Hepatocyte (in vitro differentiated cells): Measurements from ENCODE around the gene ZNF587B. TPM values are rescaled to one million over a fixed set of nuclear protein-coding genes. Genes with fewer than 3 reads are reported as not detected.
"Not testable (repeated sequence)": the region's sequence is repeated elsewhere in the genome, so short reads cannot be mapped to it uniquely, and the experiment has no call there.

ENCODE experiments used
- DNase-seq: peaks from one replicate; pipeline ENCODE4 v3.0.0-alpha.2; 2016; ENCODE audit warnings: low spot score
- H2AFZ ChIP-seq: fragments of 200-600 bp; sonication (generic); 2 replicates; pipeline ENCODE4 v1.6.0; 2016; ENCODE audit warnings: antibody characterized with exemption, mild to moderate bottlenecking
- H3K27ac ChIP-seq: fragments of 200-600 bp; sonication (generic); 2 replicates; pipeline ENCODE4 v1.5.1; 2016; ENCODE audit warnings: mild to moderate bottlenecking
- H3K27me3 ChIP-seq: fragments of 200-600 bp; sonication (generic); 2 replicates; pipeline ENCODE4 v1.6.1; 2016
- H3K36me3 ChIP-seq: fragments of 200-600 bp; sonication (generic); replicated peaks from 2 replicates; pipeline ENCODE4 v1.5.1; 2016; ENCODE audit warnings: low read depth; ENCODE audit not compliant: insufficient read depth
- H3K4me1 ChIP-seq: fragments of 200-600 bp; sonication (generic); 2 replicates; pipeline ENCODE4 v1.5.1; 2016; ENCODE audit warnings: mild to moderate bottlenecking, moderate library complexity; ENCODE audit not compliant: insufficient read depth
- H3K4me2 ChIP-seq: fragments of 200-600 bp; sonication (generic); 2 replicates; pipeline ENCODE4 v1.6.0; 2016
- H3K4me3 ChIP-seq: fragments of 200-600 bp; sonication (generic); 2 replicates; pipeline ENCODE4 v1.5.1; 2016; ENCODE audit warnings: mild to moderate bottlenecking
- H3K79me2 ChIP-seq: fragments of 200-600 bp; sonication (generic); 2 replicates; pipeline ENCODE4 v1.6.0; 2017; ENCODE audit warnings: mild to moderate bottlenecking
- H3K9me2 ChIP-seq: fragments of 200-600 bp; sonication (generic); replicated peaks from 2 replicates; pipeline ENCODE4 v1.6.0; 2017; ENCODE audit warnings: mild to moderate bottlenecking; ENCODE audit not compliant: insufficient read depth
- H3K9me3 ChIP-seq: fragments of 200-600 bp; sonication (generic); 2 replicates; pipeline ENCODE4 v1.5.1; 2016; ENCODE audit warnings: low read depth, mild to moderate bottlenecking
- H4K20me1 ChIP-seq: fragments of 200-600 bp; sonication (generic); 2 replicates; pipeline ENCODE4 v1.6.0; 2016; ENCODE audit warnings: mild to moderate bottlenecking; ENCODE audit not compliant: insufficient read depth, poor library complexity, severe bottlenecking
- CTCF ChIP-seq: fragments of 200-600 bp; sonication (generic); IDR thresholded peaks from 2 replicates; pipeline ENCODE4 v1.5.1; 2016; ENCODE audit warnings: antibody characterized with exemption, mild to moderate bottlenecking; ENCODE audit not compliant: poor library complexity
- EZH2 ChIP-seq: fragments of 200-600 bp; sonication (generic); IDR thresholded peaks from 2 replicates; pipeline ENCODE4 v1.6.1; 2016; ENCODE audit warnings: antibody characterized with exemption, mild to moderate bottlenecking, borderline replicate concordance
- EZH2phosphoT487 ChIP-seq: fragments of 200-600 bp; sonication (generic); IDR thresholded peaks from one replicate; pipeline ENCODE4 v1.6.1; 2018; ENCODE audit warnings: antibody characterized with exemption, mild to moderate bottlenecking, low read depth, moderate library complexity; ENCODE audit not compliant: unreplicated experiment, severe bottlenecking
- WGBS: methylation state at CpG from one replicate; pipeline ENCODE4 v1.1.6; 2016; ENCODE audit warnings: low lambda C conversion rate; ENCODE audit errors: missing lambda C conversion rate; 5-methylcytosine and 5-hydroxymethylcytosine counted together
- polyA plus RNA-seq: library from polyadenylated mRNA; unstranded; fragments of >200 nt; fragmentation: Nextera tagmentation; extraction: Ambion mirVana; gene quantifications from 2 replicates; pipeline ENCODE4 v1.2.1, GENCODE V29; 2016
- total RNA-seq: library from RNA; depleted of rRNA; stranded (reverse); fragments of >200 nt; gene quantifications from 2 replicates; pipeline ENCODE4 v1.2.3, GENCODE V29; 2014

Gene ZNF587B
- total and polyA plus RNA-seq, 2 experiments from 2014 or later = 1.8 to 16.8 TPM

GRCh38 chr19:57841122-57841763 is 11.1 kb downstream of the ZNF587B start:
- Histone ChIP-seq H3K4me1 (no peaks in the 10 kb centered on the region), H3K9me2 (no peaks in the 10 kb centered on the region), H3K27me3 (no peaks in the 10 kb centered on the region), H3K36me3 (no peaks in the 10 kb centered on the region), H4K20me1 (peaks cover 20% of the 10 kb centered on the region), H2AFZ (no peak overlapping the region), H3K79me2 (peaks cover 86% of the 10 kb centered on the region), H3K27ac (no peak overlapping the region), H3K9me3 (no peaks in the 10 kb centered on the region), H3K4me2 (no peak overlapping the region), H3K4me3 (no peak overlapping the region)
- WGBS = 79% methylated on average over 6 of the region's 6 CpGs
- no peak for DNase-seq
- no peak for TF ChIP-seq CTCF
- no peak for TF ChIP-seq EZH2
- TF ChIP-seq EZH2phosphoT487 = no peak

GRCh38 chr19:57847164-57847563 is 17.1 kb downstream of the ZNF587B start:
- not testable (repeated sequence) for H3K9me3 ChIP-seq, H3K4me2 ChIP-seq, H3K27ac ChIP-seq, H3K4me3 ChIP-seq, H3K27me3 ChIP-seq, H3K36me3 ChIP-seq, DNase-seq, H3K9me2 ChIP-seq, H2AFZ ChIP-seq
- peaks cover 14% of the 10 kb centered on the region for H4K20me1 ChIP-seq
- H3K79me2 ChIP-seq = peaks cover 80% of the 10 kb centered on the region
- WGBS = 80% methylated on average over 3 of the region's 3 CpGs
- H3K4me1 ChIP-seq = peaks cover 12% of the 10 kb centered on the region

GRCh38 chr19:57849162-57849665 is 19.1 kb downstream of the ZNF587B start:
- H3K27me3 ChIP-seq, H2AFZ ChIP-seq, H3K36me3 ChIP-seq, H3K4me3 ChIP-seq, H3K9me2 ChIP-seq, H3K9me3 ChIP-seq, DNase-seq: not testable (repeated sequence)
- H3K27ac ChIP-seq = peak overlapping the region; percentile 97
- peaks cover 11% of the 10 kb centered on the region for H4K20me1 ChIP-seq
- peaks cover 80% of the 10 kb centered on the region for H3K79me2 ChIP-seq
- H3K4me2 ChIP-seq = peak overlapping the region; percentile 87
- WGBS = 93% methylated on average over 2 of the region's 2 CpGs
- H3K4me1 ChIP-seq = peaks cover 20% of the 10 kb centered on the region

GRCh38 chr19:57849666-57850473 is 19.8 kb downstream of the ZNF587B start, which contains the start of gene ZNF587:
ZNF587 (plus strand) TSS chr19:57849859; CDS start chr19:57850039, 180 bp downstream.
- WGBS = 2% methylated on average over 41 of the region's 42 CpGs

More at GRCh38 chr19:57849666-57850473, 19.8 kb downstream of the ZNF587B start, which contains the start of gene ZNF587:
- Histone ChIP-seq H3K27ac (peak within 1 kb of the TSS; percentile 97), H3K4me3 (peak within 1 kb of the TSS; percentile 90), H4K20me1 (peaks cover 11% of the 10 kb centered on the region), H3K79me2 (peaks cover 77% of the 10 kb centered on the region), H3K4me2 (peak within 1 kb of the TSS; percentile 87), H3K4me1 (peaks cover 20% of the 10 kb centered on the region)
- H2AFZ ChIP-seq, H3K9me3 ChIP-seq, H3K27me3 ChIP-seq, H3K36me3 ChIP-seq, H3K9me2 ChIP-seq: not testable (repeated sequence)
- peak; percentile 88 for DNase-seq
